HG03159 (cell line): ENCODE data around the gene CFAP68.
"Not testable (repeated sequence)": the region's sequence is repeated elsewhere in the genome, so short reads cannot be mapped to it uniquely, and the experiment has no call there.

Experiments
- ATAC-seq: cut with Tn5 transposase; IDR thresholded peaks from one replicate; pipeline ENCODE4 v1.9.1; 2021; ENCODE audit warnings: mild to moderate bottlenecking, moderate library complexity; ENCODE audit not compliant: unreplicated experiment

The CFAP68 gene

GRCh38 chr11:111870113-111870512 is 9.2 kb upstream of the CFAP68 start:
- no peak for ATAC-seq

GRCh38 chr11:111870522-111870885 is 8.8 kb upstream of the CFAP68 start:
- peak; percentile 2 for ATAC-seq

- ATAC-seq, result peak; percentile 91
These were observed 8.3 kb upstream of the CFAP68 start, which contains the start of gene ALG9 for GRCh38 chr11:111870886-111871692. TSS of gene ALG9 (minus strand) at chr11:111871581. CDS start at chr11:111871482, 99 bp downstream.

GRCh38 chr11:111871693-111872161 is 7.6 kb upstream of the CFAP68 start:
- ATAC-seq, result no peak

GRCh38 chr11:111878385-111878848 is 924 bp upstream of the CFAP68 start:
- peak; percentile 2 for ATAC-seq

- ATAC-seq, result no peak
These were observed 258 bp downstream of the CFAP68 start for GRCh38 chr11:111879637-111879960.

- ATAC-seq, result no peak
These were observed 2.9 kb downstream of the CFAP68 start for GRCh38 chr11:111882202-111882601.

GRCh38 chr11:111885053-111885452 is 5.7 kb downstream of the CFAP68 start:
- not testable (repeated sequence) for ATAC-seq

- no peak for ATAC-seq
These were observed 6.7 kb downstream of the CFAP68 start for GRCh38 chr11:111886032-111886431.

GRCh38 chr11:111886844-111887243 is 7.5 kb downstream of the CFAP68 start:
- ATAC-seq, result no peak

GRCh38 chr11:111905411-111905810 is 26.1 kb downstream of the CFAP68 start:
- ATAC-seq, result no peak

- ATAC-seq, result no peak
These were observed 27.3 kb downstream of the CFAP68 start for GRCh38 chr11:111906680-111907079.

GRCh38 chr11:111908639-111909305 is 29.4 kb downstream of the CFAP68 start:
- ATAC-seq, result no peak

GRCh38 chr11:111909378-111909777 is 30.0 kb downstream of the CFAP68 start:
- ATAC-seq, result no peak

- no peak for ATAC-seq
These were observed 31.6 kb downstream of the CFAP68 start for GRCh38 chr11:111910676-111911562.

- ATAC-seq, result no peak
These were observed 32.4 kb downstream of the CFAP68 start, which contains the start of gene CRYAB for GRCh38 chr11:111911563-111912401. TSS of gene CRYAB (minus strand) at chr11:111911770. CDS start at chr11:111911724, 46 bp downstream.

GRCh38 chr11:111912535-111912934 is 33.2 kb downstream of the CFAP68 start, which contains the start of gene HSPB2:
TSS of gene HSPB2 (plus strand) at chr11:111912734. CDS start at chr11:111912830, 96 bp downstream.
- no peak for ATAC-seq

- ATAC-seq, result no peak
These were observed 33.9 kb downstream of the CFAP68 start for GRCh38 chr11:111913031-111913861.

- no peak for ATAC-seq
These were observed 34.7 kb downstream of the CFAP68 start for GRCh38 chr11:111913997-111914396.
